Panc1 (cell line): ENCODE measurements around the gene PKLR. TPM values are rescaled to one million over a fixed set of nuclear protein-coding genes. Genes with fewer than 3 reads are reported as not detected.
A peak's percentile ranks its signal among the peaks of the same experiment; 100 is the strongest.

Experiments used
- ATAC-seq: fragments of 200-7000 bp; cut with Tn5 transposase; 2 replicates; pipeline ENCODE4 v1.9.1; 2020; ENCODE audit warnings: mild to moderate bottlenecking, moderate library complexity
- BruUV-seq: library from RNA; stranded (reverse); fragments of 400-500 nt; replicated peaks from 2 replicates; lab custom pipeline; 2021; lab: Mats Ljungman, UMichigan
- CTCF ChIA-PET: fragments of 300-600 bp; sonication (Branson Sonifier 250); formaldehyde crosslinking; loops from one replicate; lab custom pipeline; 2022; ENCODE audit warnings: antibody characterized with exemption; lab: Charles Lee
- POLR2A ChIA-PET: fragments of 300-600 bp; sonication (Branson Sonifier 250); formaldehyde crosslinking; loops from one replicate; lab custom pipeline; 2022; ENCODE audit warnings: antibody characterized with exemption; lab: Charles Lee
- DNase-seq: peaks from one replicate; pipeline ENCODE4 v3.0.0-alpha.2; 2010; ENCODE audit warnings: low read depth, low spot score
- H3K27ac ChIP-seq: 2 replicates; pipeline ENCODE4 v1.5.1; 2011; ENCODE audit warnings: mild to moderate bottlenecking, low read length, inconsistent platforms
- H3K27me3 ChIP-seq: fragments of 200-500 bp; sonication (Bioruptor generic); 2 replicates; pipeline ENCODE4 v1.6.0; 2014; ENCODE audit warnings: low read length, inconsistent platforms; ENCODE audit not compliant: control insufficient read depth, insufficient read depth
- H3K36me3 ChIP-seq: fragments of 200-500 bp; sonication (Bioruptor generic); 2 replicates; pipeline ENCODE4 v1.5.1; 2014; ENCODE audit warnings: inconsistent platforms, mild to moderate bottlenecking, low read length, moderate library complexity; ENCODE audit not compliant: control insufficient read depth, insufficient read depth
- H3K4me1 ChIP-seq: 2 replicates; pipeline ENCODE4 v1.5.1; 2011; ENCODE audit warnings: inconsistent platforms, mild to moderate bottlenecking, low read length, moderate library complexity; ENCODE audit not compliant: control insufficient read depth, insufficient read depth
- H3K4me3 ChIP-seq, 2 experiments: 2 replicates each; pipeline ENCODE4 v1.5.1; 2011 to 2012; ENCODE audit warnings: low read depth in 2 of 2, low read length in 2 of 2, mild to moderate bottlenecking in 2 of 2, inconsistent platforms in 1 of 2, moderate library complexity in 1 of 2
- H3K9me3 ChIP-seq: fragments of 200-500 bp; sonication (Bioruptor generic); 2 replicates; pipeline ENCODE4 v1.5.1; 2014; ENCODE audit warnings: low read depth, mild to moderate bottlenecking, inconsistent platforms, low read length, moderate library complexity; ENCODE audit not compliant: control insufficient read depth, insufficient read depth
- CTCF ChIP-seq: fragments of 450-650 bp; IDR thresholded peaks from 2 replicates; pipeline ENCODE4 v1.5.1; 2017; ENCODE audit warnings: mild to moderate bottlenecking
- POLR2AphosphoS5 ChIP-seq: IDR thresholded peaks from 2 replicates; pipeline ENCODE4 v1.6.1; 2012; ENCODE audit warnings: mild to moderate bottlenecking, low read depth, low read length, moderate library complexity
- REST ChIP-seq, 2 experiments: IDR thresholded peaks; 2 replicates each; pipeline ENCODE4 v1.6.1; 2011 to 2012; ENCODE audit warnings: low read depth in 2 of 2, control low read depth in 1 of 2, low read length in 1 of 2, mild to moderate bottlenecking in 1 of 2, moderate library complexity in 1 of 2; ENCODE audit not compliant: insufficient read depth in 1 of 2
- SIN3A ChIP-seq: IDR thresholded peaks from 2 replicates; pipeline ENCODE4 v1.6.1; 2012; ENCODE audit warnings: low read depth, mild to moderate bottlenecking, low read length, moderate library complexity, borderline replicate concordance; ENCODE audit not compliant: insufficient read depth
- TCF7L2 ChIP-seq: IDR thresholded peaks from 2 replicates; pipeline ENCODE4 v1.6.1; 2011; ENCODE audit warnings: mild to moderate bottlenecking, low read depth, low read length, inconsistent platforms
- in situ Hi-C: cut with HindIII; loops from 2 replicates; pipeline ENCODE4 v1.10.0; 2016; ENCODE audit warnings: low sequenced_read_pairs, low pct_unique_long_range_greater_than_20kb
- intact Hi-C: fragments of 100-400 bp; cut with micrococcal nuclease; formaldehyde crosslinking; loops from one replicate; pipeline ENCODE4 v1.10.0; 2022; ENCODE audit not compliant: unreplicated experiment
- total RNA-seq: library from RNA; stranded (reverse); gene quantifications from one replicate; pipeline ENCODE4 v1.2.1, GENCODE V29; 2021; ENCODE audit not compliant: unreplicated experiment

Gene PKLR
- total RNA-seq, 1 experiment from 2014 or later = 0.13 TPM

GRCh38 chr1:155320252-155320651 is 19.0 kb upstream of the PKLR start:
- ChIA-PET CTCF (interaction anchor here (1.0 kb wide), 1 partner anchor 69 kb away, joined by 3 read pairs; no protein-coding TSS in a partner anchor), POLR2A (interaction anchor here (2.0 kb wide), 1 partner anchor 47 kb away, joined by 5 read pairs; the partner anchor contains the start of gene CLK2)
- Histone ChIP-seq H3K27ac (peak overlapping the region; percentile 87), H3K27me3 (no peaks in the 10 kb centered on the region), H3K9me3 (no peaks in the 10 kb centered on the region), H3K4me1 (peaks cover 27% of the 10 kb centered on the region), H3K36me3 (no peaks in the 10 kb centered on the region; the same call in 1 of the 2 replicates), H3K4me3 (peak overlapping the region; percentile 92 to 96)
- BruUV-seq = no TSS peak
- ATAC-seq (no peak), DNase-seq (no peak)
- intact Hi-C loops (no loop called here), in situ Hi-C loops (no loop called here)
- no peak for TF ChIP-seq CTCF
- TF ChIP-seq TCF7L2 = no peak
- TF ChIP-seq SIN3A = no peak
- no peak for TF ChIP-seq POLR2AphosphoS5
- no peak for TF ChIP-seq REST (IDR thresholded peaks at IDR 0.05; ENCODE audit: insufficient read depth in 1 of 2, low read depth in 2 of 2, low read length in 1 of 2)

- POLR2A ChIA-PET = interaction anchor here (2.0 kb wide), 1 partner anchor 46 kb away, joined by 5 read pairs; the partner anchor contains the start of gene CLK2
- in situ Hi-C loops = no loop called here
- ATAC-seq (no peak), DNase-seq (no peak)
- intact Hi-C loops = no loop called here
- no TSS peak for BruUV-seq
- Histone ChIP-seq H3K27ac (peak overlapping the region; percentile 87), H3K4me1 (peaks cover 27% of the 10 kb centered on the region), H3K27me3 (no peaks in the 10 kb centered on the region), H3K36me3 (no peaks in the 10 kb centered on the region; the same call in 1 of the 2 replicates), H3K9me3 (no peaks in the 10 kb centered on the region), H3K4me3 (no peak overlapping the region)
- no peak for TF ChIP-seq SIN3A
- TF ChIP-seq POLR2AphosphoS5 = no peak
- no peak for TF ChIP-seq CTCF
- no peak for TF ChIP-seq TCF7L2
- no peak for TF ChIP-seq REST (IDR thresholded peaks at IDR 0.05; ENCODE audit: insufficient read depth in 1 of 2, low read depth in 2 of 2, low read length in 1 of 2)
- CTCF ChIA-PET = no interaction called here
Measured at GRCh38 chr1:155319536-155319935, 18.3 kb upstream of the PKLR start.
